Measurements from ENCODE around the gene PPIE.

The PPIE gene

GRCh38 chr1:39690225-39690624 lies 48.5 kb upstream of the PPIE start:
- Histone ChIP-seq H3K4me3 (ENCODE audit: low read length) (no peak overlapping the region), H3K9me3 (replicated peaks; ENCODE audit: insufficient read depth, low read length) (no peaks in the 10 kb centered on the region), H3K4me1 (ENCODE audit: low read length) (peaks cover 16% of the 10 kb centered on the region), H2AFZ (ENCODE audit: low read length) (no peak overlapping the region), H3K36me3 (replicated peaks; ENCODE audit: insufficient read depth, low read length) (no peaks in the 10 kb centered on the region), H3K9me2 (replicated peaks; ENCODE audit: insufficient read depth, low read length) (no peaks in the 10 kb centered on the region), H3K9ac (ENCODE audit: low read length) (no peak overlapping the region), H4K20me1 (ENCODE audit: insufficient read depth, low read length) (no peaks in the 10 kb centered on the region), H3K27ac (ENCODE audit: low read length) (no peak overlapping the region), H3K79me2 (ENCODE audit: low read length) (no peaks in the 10 kb centered on the region), H3F3A (ENCODE audit: insufficient read depth, low read length) (no peaks in the 10 kb centered on the region), H3K4me2 (ENCODE audit: low read depth, low read length) (no peak overlapping the region), H3K27me3 (replicated peaks; ENCODE audit: insufficient read depth, low read length) (no peaks in the 10 kb centered on the region)
- TF ChIP-seq CTCF (IDR thresholded peaks at IDR 0.05; ENCODE audit: low read length) (no peak), EZH2phosphoT487 (IDR thresholded peaks at IDR 0.05; ENCODE audit: low read length) (no peak), EZH2 (optimal IDR thresholded peaks at IDR 0.05; ENCODE audit: low read depth, low read length) (no peak)
- no peak for DNase-seq

GRCh38 chr1:39690794-39691382 lies 47.8 kb upstream of the PPIE start:
- peak overlapping the region; percentile 97 for H3K4me2 ChIP-seq (ENCODE audit: low read depth, low read length)
- no peaks in the 10 kb centered on the region for H3K9me2 ChIP-seq (replicated peaks; ENCODE audit: insufficient read depth, low read length)
- H3K9ac ChIP-seq (ENCODE audit: low read length), result peak overlapping the region; percentile 42; the same call in 1 of the 2 replicates
- H3K27me3 ChIP-seq (replicated peaks; ENCODE audit: insufficient read depth, low read length), result no peaks in the 10 kb centered on the region
- H4K20me1 ChIP-seq (ENCODE audit: insufficient read depth, low read length), result no peaks in the 10 kb centered on the region
- DNase-seq, result no peak
- H3K36me3 ChIP-seq (replicated peaks; ENCODE audit: insufficient read depth, low read length), result no peaks in the 10 kb centered on the region
- no peaks in the 10 kb centered on the region for H3K79me2 ChIP-seq (ENCODE audit: low read length)
- H2AFZ ChIP-seq (ENCODE audit: low read length), result peak overlapping the region; percentile 87
- H3F3A ChIP-seq (ENCODE audit: insufficient read depth, low read length), result no peaks in the 10 kb centered on the region
- peaks cover 19% of the 10 kb centered on the region for H3K4me1 ChIP-seq (ENCODE audit: low read length)
- H3K4me3 ChIP-seq (ENCODE audit: low read length), result peak overlapping the region; percentile 55
- no peak overlapping the region for H3K27ac ChIP-seq (ENCODE audit: low read length)
- TF ChIP-seq EZH2 (optimal IDR thresholded peaks at IDR 0.05; ENCODE audit: low read depth, low read length), result no peak
- TF ChIP-seq EZH2phosphoT487 (IDR thresholded peaks at IDR 0.05; ENCODE audit: low read length), result no peak
- no peak for TF ChIP-seq CTCF (IDR thresholded peaks at IDR 0.05; ENCODE audit: low read length)
- no peaks in the 10 kb centered on the region for H3K9me3 ChIP-seq (replicated peaks; ENCODE audit: insufficient read depth, low read length)

GRCh38 chr1:39691383-39692151 lies 47.1 kb upstream of the PPIE start, which contains the start of gene HPCAL4:
Gene HPCAL4 (minus strand): TSS chr1:39691433. CDS start chr1:39684603, 6,830 bp downstream.
- no peaks in the 10 kb centered on the region for H3K27me3 ChIP-seq (replicated peaks; ENCODE audit: insufficient read depth, low read length)
- H3K79me2 ChIP-seq (ENCODE audit: low read length), result no peaks in the 10 kb centered on the region
- H3K4me1 ChIP-seq (ENCODE audit: low read length), result peaks cover 19% of the 10 kb centered on the region
- no peaks in the 10 kb centered on the region for H3K36me3 ChIP-seq (replicated peaks; ENCODE audit: insufficient read depth, low read length)
- peak; percentile 96 for DNase-seq
- H3K4me2 ChIP-seq (ENCODE audit: low read depth, low read length), result peak within 1 kb of the TSS; percentile 97
- H3K27ac ChIP-seq (ENCODE audit: low read length), result no peak within 1 kb of the TSS
- no peak for TF ChIP-seq EZH2 (optimal IDR thresholded peaks at IDR 0.05; ENCODE audit: low read depth, low read length)
- TF ChIP-seq CTCF (IDR thresholded peaks at IDR 0.05; ENCODE audit: low read length), result no peak
- TF ChIP-seq EZH2phosphoT487 (IDR thresholded peaks at IDR 0.05; ENCODE audit: low read length), result no peak
- H3K4me3 ChIP-seq (ENCODE audit: low read length), result peak within 1 kb of the TSS; percentile 55
- no peaks in the 10 kb centered on the region for H3K9me3 ChIP-seq (replicated peaks; ENCODE audit: insufficient read depth, low read length)
- H2AFZ ChIP-seq (ENCODE audit: low read length), result peak within 1 kb of the TSS; percentile 87
- H4K20me1 ChIP-seq (ENCODE audit: insufficient read depth, low read length), result no peaks in the 10 kb centered on the region
- no peaks in the 10 kb centered on the region for H3K9me2 ChIP-seq (replicated peaks; ENCODE audit: insufficient read depth, low read length)
- peak within 1 kb of the TSS; percentile 42; the same call in 1 of the 2 replicates for H3K9ac ChIP-seq (ENCODE audit: low read length)
- H3F3A ChIP-seq (ENCODE audit: insufficient read depth, low read length), result no peaks in the 10 kb centered on the region

All from MM.1S (cell line).